ENCODE measurements around the gene CLDN10.
"Not testable (repeated sequence)": the region's sequence is repeated elsewhere in the genome, so short reads cannot be mapped to it uniquely, and the experiment has no call there.

Gene CLDN10

DNA sequence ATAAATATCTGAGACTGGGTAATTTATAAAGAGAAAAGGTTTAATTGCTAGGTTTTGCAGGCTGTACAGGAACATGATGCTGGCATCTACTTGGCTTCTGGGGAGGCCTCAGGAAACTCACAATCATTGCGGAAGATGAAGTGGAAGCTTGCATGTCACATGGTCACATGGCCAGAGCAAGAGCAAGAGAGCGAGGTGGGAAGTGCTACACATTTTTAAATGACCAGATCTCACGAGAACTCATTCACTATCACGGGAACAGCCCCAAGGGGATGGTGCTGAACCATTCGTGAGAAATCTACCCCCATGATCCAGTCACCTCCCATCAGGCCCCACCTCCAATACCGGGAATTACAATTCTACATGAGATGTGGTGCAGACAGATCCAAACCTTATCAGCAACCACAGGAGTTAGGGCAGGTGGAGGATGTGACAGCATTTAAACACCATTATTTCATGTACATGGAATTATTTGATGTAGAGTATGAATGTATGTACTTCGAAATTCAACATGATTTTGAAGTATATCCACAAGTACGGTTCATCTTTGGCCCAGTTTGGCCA, 10.5 kb upstream of the CLDN10 start:
- DNase-seq, result no peak

DNA sequence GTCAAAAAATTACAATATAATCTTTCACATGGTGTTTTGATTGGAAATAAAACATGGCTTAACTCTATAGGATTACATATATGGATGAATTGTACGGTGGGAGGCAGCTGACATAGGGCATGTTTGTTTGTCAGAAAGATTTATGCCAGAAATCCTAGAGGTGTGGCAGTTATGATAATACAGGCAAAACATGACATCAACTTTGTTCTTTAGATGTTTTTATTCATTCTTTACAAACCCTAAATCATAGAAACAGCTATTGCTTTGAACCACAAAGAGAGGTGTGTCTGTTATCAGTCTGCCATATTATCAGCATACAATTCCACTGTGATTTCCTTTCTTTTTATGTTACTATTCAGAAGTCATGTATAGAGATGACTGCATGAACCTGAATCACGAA, 8.2 kb upstream of the CLDN10 start:
- no peak for DNase-seq

DNA sequence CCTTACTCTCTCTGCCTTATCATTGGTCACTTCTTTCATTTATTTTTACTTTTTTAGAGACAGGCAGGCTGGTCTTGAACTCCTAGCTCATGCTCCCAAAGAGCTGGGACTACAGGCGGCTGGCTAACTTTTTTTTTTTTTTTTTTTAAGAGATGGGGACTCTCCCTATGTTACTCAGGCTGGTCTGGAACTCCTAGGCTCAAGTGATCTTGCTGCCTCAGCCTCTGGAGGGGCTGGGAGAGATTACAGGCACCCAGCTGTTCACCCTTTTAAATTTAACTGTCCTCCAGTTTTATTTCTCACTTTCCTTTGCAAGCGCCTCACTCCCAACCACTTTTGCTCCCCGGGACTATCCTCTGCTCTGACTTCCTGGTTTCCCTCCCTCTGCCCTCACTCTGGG, 5.6 kb upstream of the CLDN10 start:
- DNase-seq, result no peak

DNA sequence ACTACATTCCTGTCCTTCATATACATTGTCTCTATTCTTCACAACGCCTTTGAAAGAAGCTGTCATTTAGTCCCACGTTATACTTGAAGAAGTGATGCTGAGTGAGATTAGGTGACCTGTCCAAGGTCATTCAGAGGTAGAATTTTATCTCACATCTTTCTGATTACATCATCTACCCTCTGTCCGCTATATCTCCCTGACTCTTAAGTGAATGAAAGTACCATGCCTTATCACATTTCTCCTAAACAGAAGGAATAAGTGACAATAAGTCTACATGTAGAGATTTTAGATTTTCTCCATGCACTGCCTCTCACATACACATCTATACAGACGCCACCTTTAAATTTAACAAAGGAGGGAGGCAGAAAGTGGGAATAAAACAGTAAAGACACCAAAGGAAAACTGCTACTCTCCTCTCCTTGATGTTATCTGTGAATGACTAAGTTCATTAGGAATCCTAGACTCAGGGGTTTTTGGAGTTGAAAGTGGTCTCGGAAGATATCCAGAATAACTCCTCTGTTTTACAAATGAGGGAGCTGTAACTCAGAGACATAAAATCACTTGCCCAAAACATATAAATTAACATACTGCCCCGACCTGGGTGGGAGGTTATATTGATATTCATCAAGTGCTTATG, 4.9 kb upstream of the CLDN10 start:
- DNase-seq, result no peak

DNA sequence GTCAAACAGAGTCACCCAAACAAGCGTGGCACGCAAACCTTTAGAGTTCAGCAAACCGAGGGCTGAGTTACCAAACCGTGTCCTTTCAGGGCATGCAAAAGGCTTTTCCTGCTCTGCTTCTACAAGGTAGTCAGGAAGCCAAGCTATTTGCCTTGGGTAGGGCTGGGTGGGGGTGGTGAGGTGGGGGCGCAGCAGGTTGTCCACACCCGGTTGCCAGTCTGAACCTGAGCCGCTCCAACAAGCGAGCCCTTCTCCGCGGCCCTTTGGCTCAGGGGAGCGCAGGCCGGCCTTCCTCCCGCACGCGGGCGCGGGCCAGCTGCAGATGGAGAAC, 347 bp upstream of the CLDN10 start:
- DNase-seq, result no peak

DNA sequence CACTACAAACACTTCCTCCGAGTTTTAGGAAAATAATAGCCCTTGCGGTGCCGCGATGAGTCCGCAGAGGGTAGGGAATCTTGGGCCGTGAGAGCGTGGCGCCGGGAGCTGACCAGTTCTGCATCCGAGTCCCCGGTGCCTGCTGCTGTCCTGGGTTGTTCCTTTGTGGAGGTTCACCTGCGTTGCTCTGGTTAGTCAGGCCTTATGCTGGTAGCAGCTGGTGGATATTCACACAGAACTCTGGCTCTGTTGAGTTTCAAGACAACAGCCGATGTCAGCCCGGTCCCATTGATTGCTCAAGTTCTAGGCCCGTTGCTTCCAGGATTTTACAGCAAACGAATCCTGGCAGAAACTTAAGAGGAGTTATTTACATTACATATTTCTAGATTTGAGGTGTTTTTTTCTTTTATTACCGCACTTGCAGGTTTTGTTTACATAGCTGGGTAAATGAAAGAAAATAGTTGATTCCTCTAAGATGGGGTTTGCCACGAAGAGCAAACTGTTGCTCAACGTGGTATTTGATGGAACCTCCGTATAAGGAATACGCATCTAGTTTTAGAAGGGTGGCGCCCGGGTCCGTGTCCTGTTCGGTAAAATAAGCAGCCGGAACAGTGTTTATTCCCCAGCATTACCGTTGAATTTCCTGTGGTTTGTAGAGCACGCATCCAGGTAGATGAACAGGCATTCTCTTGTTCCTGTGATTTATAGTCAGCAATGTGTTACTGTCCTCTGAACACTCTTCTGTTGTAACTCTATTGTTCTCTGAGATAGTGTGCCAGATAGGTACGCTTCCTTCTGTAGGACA, 1.3 kb downstream of the CLDN10 start:
- no peak for DNase-seq

DNA sequence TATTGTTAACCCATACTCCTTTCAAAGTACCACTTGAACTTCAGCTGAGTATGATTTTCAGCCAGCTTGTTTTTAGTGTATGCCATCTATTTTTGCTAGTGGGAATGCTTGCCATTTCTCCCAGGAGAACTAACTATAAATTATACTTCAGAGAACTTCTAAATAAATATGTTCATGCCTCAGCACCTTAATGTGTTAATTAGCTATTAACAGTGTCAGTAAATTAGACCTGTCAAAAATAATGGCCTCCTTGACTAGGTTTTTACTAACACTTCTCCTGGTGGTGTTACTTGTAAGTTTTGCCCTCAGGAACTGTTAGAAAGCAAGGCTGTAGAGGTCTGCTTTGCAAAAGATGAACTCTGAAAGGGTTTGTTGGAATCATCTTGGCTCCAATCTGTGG, 4.5 kb downstream of the CLDN10 start:
- DNase-seq, result no peak

DNA sequence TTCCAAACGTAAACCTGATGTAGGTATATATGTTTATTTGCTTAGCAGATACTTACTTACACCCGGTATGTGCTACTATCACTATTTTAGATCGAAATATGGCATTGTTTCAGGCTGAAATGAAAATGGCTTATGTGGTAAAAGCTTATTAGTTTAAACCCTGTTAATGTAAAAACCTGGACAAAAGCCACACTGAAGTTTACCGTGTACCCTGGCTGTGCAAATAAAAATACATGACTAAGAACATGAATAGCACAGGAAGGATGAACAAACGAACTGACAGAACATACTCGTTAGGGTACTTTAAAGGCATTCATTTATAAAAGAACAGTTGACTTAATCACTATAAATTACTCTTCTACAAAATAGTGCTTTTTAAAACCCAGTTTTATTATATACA, 6.6 kb downstream of the CLDN10 start:
- no peak for DNase-seq

DNA sequence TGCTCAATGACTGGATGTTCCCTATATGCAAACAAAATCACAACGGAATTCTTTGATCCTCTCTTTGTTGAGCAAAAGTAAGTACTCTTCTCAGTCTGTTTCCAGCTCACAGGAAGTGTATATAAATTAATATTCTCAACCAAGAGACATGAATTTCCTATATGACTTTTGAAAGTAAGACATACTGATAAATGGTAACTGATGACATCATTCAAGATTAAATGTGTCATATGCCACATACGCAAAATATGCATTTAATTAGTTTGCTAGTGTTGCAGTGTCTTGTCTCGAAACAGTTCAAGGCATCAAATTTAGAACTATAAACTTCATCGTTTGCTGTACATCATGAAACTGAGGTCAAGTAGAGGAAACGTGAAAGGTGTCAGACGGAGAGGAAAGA, 7.9 kb downstream of the CLDN10 start:
- no peak for DNase-seq

DNA sequence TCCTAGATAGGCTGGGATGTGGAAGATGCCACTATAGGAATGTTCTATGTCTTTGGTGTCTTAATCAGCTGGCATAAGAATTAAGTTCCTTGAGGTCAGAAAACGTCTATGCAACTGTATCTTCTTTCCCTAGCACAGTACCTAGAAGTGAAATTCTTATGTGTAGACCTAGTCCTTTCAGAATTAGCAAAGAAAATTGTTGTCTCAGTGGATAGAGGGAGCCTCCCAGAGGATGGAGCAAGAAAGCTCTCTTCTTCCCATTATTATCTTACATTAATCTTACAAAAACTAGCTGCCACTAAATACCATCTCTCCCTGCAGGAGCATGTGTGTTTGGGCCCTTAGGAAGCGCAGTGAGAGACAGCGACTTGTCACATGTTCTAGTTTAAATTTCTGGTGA, 11.6 kb downstream of the CLDN10 start:
- no peak for DNase-seq

DNA sequence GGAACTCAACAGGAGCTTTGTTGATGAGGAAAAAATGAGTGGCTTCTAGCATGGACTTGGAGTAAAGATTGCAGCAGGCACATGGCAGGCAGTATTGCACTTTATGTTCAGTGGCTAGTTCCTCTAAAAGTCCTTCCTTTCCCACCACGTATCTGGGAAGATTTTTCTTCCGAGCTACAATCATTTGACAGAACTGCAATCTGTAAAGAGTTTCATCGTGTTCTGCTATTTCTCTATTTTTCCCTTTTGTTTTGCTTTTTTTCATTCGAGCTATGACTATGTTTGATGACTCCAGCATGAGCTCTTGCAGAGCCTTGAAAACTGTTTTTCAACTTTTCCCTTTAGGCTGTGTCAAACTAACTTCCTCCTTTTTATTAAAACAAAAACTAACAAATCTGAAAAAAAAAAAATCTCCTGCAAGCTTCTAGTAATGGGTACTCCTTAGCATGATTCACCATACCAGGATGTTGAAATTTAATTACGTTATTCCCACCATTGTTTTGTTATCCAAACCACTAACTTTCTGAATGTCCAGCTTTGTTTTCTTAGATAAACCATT, 12.3 kb downstream of the CLDN10 start:
- no peak for DNase-seq

DNA sequence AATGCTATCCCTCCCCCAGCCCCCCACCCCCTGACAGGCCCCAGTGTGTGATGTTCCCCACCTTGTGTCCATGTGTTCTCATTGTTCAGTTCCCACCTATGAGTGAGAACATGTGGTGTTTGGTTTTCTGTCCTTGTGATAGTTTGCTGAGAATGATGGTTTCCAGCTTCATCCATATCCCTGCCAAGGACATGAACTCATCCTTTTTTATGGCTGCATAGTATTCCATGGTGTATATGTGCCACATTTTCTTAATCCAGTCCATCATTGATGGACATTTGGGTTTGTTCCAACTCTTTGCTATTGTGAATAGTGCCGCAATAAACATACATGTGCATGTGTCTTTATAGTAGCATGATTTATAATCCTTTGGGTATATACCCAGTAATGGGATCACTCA, 13.2 kb downstream of the CLDN10 start:
- not testable (repeated sequence) for DNase-seq

DNA sequence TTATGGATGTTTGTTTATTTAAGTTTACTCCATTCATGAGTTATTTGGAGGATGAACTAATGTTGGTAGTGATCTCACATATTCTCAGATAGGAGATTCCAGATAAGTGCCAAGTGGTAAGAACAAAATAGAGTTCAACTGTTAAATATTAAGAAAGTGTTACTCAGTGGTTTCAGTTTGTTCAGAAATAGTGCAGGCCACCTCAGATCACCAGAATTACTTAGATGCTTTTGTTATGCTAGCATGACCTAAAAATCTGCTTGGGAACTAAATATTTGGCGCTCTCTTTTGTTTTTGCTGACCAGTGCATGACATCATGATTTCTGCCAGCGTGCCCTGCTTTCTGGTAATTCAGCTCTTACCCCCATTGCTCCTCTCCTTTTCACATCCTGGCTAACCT, 15.6 kb downstream of the CLDN10 start:
- no peak for DNase-seq

DNA sequence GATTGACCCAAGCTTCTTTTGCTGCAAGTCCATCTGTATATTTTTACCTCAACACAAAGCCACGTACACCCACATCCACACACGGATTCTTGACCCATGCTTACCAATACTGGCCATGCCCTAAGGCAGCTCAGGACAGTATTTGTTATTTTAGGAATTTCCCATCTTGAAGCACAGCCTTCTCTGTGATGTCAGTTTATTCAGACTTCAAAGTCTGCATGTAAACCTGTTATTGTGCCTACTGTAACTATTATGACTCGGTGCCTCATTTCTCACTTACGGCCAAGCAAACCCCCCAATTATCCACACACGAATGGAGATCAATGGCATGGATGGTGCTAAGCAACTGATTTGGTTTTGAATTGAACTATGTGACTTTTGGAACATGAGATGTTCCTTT, 17.5 kb downstream of the CLDN10 start:
- DNase-seq, result no peak

DNA sequence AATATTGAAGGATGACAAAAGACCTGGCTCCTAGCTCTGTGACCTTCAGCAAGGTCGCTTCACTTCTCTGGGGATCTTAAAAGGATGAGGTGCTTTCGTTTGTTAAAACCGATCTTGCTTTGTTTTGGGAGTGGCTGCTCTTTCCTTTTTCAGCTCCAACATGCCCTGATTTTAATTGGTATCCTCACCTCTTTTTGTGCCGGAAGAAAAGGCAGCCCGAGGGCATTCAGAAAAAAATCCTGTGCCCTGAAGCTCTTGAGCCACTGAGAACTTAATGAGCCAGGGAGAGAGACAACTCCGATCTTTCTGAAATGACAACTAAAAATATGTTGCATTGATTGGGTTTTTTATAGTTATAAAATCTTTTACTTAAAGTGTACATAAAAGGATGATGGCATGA, 19.4 kb downstream of the CLDN10 start:
- DNase-seq, result no peak

DNA sequence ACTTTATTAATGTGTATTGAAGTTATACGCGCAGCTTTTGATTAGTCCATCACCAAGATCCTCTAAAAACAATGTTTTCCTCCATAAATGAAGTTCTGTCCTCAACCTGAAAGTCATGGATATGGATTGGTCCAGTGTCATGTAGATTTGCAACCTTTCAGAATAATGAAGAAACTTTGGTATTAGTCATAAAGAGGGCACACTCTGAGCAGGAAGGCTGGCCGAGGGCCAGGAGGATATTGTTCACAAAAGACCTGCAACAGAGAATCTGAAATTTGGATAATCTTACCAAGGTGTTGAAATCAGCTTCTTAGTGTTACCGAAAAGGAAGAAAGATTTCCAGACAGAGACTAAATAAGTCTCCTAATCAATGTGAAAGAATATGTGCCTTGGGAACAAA, 20.7 kb downstream of the CLDN10 start:
- DNase-seq, result no peak

DNA sequence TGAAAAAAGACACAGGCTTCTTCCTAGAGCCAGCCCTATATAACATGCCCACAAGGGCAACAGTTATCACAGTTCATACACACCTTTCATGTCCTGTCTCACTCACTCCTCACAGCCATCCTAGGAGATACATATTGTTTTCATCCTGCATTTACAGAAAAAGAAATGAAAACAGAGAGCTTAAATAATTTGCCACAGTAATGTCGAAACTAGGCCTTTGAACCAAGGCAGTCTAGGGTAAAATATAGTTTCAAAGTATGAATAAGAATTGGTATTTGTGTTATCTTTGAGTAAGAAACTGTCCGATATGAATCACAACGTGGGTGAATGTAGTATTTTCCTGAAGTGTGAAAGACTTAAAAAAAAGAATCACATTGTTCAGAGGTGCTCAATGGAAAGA, 26.8 kb downstream of the CLDN10 start:
- no peak for DNase-seq

DNA sequence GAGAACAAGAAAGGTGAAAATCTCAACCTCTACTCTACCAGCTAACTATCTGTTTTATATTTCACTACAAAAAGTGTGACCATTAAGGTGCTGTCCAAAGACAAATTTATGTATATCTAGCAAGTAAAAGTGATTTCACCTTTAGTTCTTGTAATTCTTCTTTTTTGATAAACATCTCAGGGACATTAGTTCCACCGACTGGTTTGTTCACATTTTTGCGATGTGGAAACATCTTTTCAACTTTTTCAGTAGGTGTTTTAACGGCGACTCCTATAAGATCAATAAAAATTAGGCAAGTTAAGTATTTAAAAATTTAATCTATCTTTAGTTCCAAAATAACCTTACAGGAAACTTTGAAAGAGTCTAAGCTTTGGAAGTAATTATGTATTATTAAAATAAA, 33.3 kb downstream of the CLDN10 start:
- DNase-seq, result no peak

DNA sequence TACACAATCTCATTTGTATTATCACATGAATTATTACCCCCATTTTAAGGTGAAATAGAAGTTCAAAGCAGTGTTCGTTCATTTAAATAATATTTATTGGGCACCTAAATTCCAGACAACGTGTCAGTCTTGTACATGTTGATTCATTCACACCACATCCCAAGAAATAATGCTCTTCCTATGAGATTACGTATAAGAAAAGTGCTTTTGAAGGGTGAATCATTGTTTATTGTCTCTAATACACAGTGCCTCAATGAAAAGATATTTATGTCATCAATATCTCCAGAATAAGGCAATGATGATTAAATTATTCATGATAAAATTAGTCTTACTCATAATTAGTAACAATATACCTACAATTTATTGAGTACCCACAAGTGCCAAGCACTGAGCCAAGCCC, 35.6 kb downstream of the CLDN10 start:
- DNase-seq, result no peak

DNA sequence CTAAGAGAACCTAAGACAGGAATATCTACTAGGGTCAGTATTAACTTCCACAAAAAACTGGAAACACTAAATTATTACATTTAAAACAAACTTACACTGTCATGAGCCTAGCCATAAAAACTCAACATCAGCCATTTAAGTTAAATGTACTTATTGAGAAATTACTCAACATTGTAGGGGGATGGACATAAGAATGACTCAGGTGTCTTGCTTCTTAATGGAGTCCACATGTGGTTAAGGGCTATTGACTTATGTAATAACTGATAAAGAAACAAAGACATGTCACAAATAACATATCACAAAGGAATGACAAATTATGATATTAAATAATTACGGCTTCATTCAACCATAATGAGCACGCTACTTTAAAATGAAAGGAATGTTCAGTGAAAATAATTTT, 36.2 kb downstream of the CLDN10 start:
- DNase-seq, result no peak

DNA sequence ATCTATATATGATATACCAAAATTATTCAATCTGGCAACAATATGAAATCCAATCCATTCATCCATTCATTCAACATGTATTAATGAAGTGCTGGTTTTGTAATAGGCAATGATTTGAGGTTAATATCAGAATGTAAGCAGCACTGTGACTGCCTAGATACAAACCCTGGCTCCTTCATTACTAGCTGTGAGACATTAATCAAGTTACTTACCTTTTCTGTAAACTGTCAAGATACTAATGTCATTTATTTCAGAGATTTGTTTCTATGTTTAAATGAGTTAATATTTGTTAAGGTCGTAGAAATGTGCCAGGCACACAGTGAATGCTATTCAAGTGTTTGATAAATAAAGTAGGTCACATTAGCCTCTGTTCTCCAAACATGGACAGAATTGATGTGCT, 40.9 kb downstream of the CLDN10 start:
- DNase-seq, result no peak

DNA sequence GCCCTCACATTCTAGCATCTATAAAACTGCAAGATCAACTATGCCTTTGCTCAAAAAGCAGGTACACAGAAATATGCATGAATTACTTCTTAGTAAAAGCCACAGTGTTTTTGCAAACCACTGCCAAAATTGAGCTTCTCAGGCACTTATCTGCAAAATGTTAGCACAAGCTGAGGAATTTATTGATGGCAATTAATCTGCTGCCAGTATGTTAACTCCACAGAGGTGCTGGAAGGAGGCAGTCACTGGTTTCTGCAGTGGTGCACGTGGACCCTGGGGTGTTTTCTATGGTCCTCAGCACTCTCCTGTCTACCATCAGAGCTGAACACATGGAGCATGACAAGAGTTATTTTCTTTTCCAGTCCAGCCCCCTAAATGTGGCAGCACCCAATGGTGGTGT, 44.2 kb downstream of the CLDN10 start:
- no peak for DNase-seq

DNA sequence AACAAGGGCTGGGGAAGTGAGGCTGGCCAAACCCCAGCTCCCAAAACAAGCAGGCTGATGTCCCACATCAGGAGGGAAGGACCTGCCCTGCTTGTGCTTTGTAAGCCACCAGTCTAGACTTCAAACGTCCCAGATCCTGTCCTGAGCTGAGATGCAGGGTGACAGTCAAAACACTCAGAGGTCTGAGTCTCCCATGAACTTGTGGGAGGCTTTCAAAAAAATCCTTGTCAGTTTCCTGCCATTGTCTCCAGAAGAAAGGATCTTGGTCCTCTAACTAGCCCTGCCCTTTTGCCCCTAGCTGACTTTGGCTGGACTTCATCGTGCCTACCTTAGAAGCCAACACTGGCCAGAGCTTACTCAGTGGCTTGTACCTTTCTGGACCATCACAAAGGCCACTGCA, 48.7 kb downstream of the CLDN10 start:
- DNase-seq, result no peak

DNA sequence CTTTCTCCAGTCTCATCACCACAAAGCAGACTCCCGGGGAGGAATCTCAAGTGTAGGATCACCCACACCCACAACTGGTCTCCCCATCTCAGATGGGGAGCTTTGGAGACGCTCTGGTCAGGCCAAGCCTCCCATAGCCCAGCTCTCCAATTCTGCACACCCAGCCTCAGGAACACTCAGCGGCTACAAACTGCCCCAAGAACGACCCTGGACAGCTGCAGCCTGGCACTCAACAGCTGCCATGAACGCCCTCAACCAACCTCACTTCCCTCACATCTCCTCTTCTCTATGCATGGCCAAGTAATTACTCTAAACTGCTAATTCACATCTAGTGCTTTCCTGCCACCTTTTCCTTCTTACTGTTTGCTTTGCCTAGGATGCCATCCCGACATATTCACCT, 49.4 kb downstream of the CLDN10 start:
- no peak for DNase-seq
